HepG2 (cell line): Measurements from ENCODE around the gene GLDC. TPM values are rescaled to one million over a fixed set of nuclear protein-coding genes. Genes with fewer than 3 reads are reported as not detected.

Experiments
- CREM ChIP-seq, 2 experiments: sonication (generic) in 1 of 2; formaldehyde crosslinking in 1 of 2; IDR thresholded peaks; 2 replicates each; pipeline versions ENCODE4 v1.4.0 to v1.6.1; 2016 to 2020; ENCODE audit warnings: antibody characterized with exemption in 1 of 2, mild to moderate bottlenecking in 1 of 2, missing genetic modification reagents in 1 of 2
- EEA1 ChIP-seq: sonication (generic); formaldehyde crosslinking; IDR thresholded peaks from 2 replicates; pipeline ENCODE4 v1.5.1; 2020; ENCODE audit warnings: mild to moderate bottlenecking, missing genetic modification reagents, borderline replicate concordance
- EHMT2 ChIP-seq: fragments of 200-600 bp; sonication (generic); IDR thresholded peaks from 2 replicates; pipeline ENCODE4 v1.7.0; 2017; ENCODE audit warnings: antibody characterized with exemption, low read depth, low read length, borderline replicate concordance
- SOX5 ChIP-seq: IDR thresholded peaks from 2 replicates; pipeline ENCODE4 v1.6.1; 2016; ENCODE audit warnings: borderline replicate concordance
- ZBTB42 ChIP-seq: sonication (generic); formaldehyde crosslinking; IDR thresholded peaks from 2 replicates; pipeline ENCODE4 v1.5.0; 2020; ENCODE audit warnings: mild to moderate bottlenecking, missing genetic modification reagents
- polyA plus RNA-seq, 8 experiments: library from polyadenylated mRNA; depleted of rRNA in 3 of 8; stranded (reverse) in 7 of 8; unstranded in 1 of 8; fragments of >200 nt; fragmentation: Illumina TruSeq in 4 of 8; extraction: Trizol in 4 of 8; gene quantifications; 2 replicates each; pipeline versions ENCODE4 v1.2.1 to v1.2.3, GENCODE V29; 2011 to 2016; ENCODE audit warnings: low read depth in 4 of 8, missing spikeins in 1 of 8, mixed read lengths in 1 of 8; ENCODE audit not compliant: insufficient read depth in 1 of 8
- total RNA-seq, 5 experiments: library from RNA; depleted of rRNA; stranded (reverse); fragments of >200 nt; fragmentation: Illumina TruSeq; extraction: Trizol; gene quantifications; 2 replicates each; pipeline ENCODE4 v1.2.3, GENCODE V29; 2016; ENCODE audit warnings: low read depth in 1 of 5
- TF ChIP-seq, protein P1 (sequence below): sonication (generic); formaldehyde crosslinking; IDR thresholded peaks from 2 replicates; pipeline ENCODE4 v1.5.1; 2020; ENCODE audit warnings: mild to moderate bottlenecking, missing genetic modification reagents, borderline replicate concordance
- TF ChIP-seq, protein P2 (sequence below): sonication (generic); formaldehyde crosslinking; IDR thresholded peaks from 2 replicates; pipeline ENCODE4 v1.8.0; 2023; ENCODE audit warnings: mild to moderate bottlenecking, missing genetic modification reagents
- TF ChIP-seq, protein P3 (sequence below): IDR thresholded peaks from 2 replicates; pipeline ENCODE4 v1.6.1; 2012; ENCODE audit warnings: low read depth, low read length, improper control_type of control experiment

The GLDC gene
- total and polyA plus RNA-seq, 2 of the 13 experiments (the other 11 are each of a cell fraction or from before 2014, with no cell fraction given): 59.3 to 115 TPM

DNA sequence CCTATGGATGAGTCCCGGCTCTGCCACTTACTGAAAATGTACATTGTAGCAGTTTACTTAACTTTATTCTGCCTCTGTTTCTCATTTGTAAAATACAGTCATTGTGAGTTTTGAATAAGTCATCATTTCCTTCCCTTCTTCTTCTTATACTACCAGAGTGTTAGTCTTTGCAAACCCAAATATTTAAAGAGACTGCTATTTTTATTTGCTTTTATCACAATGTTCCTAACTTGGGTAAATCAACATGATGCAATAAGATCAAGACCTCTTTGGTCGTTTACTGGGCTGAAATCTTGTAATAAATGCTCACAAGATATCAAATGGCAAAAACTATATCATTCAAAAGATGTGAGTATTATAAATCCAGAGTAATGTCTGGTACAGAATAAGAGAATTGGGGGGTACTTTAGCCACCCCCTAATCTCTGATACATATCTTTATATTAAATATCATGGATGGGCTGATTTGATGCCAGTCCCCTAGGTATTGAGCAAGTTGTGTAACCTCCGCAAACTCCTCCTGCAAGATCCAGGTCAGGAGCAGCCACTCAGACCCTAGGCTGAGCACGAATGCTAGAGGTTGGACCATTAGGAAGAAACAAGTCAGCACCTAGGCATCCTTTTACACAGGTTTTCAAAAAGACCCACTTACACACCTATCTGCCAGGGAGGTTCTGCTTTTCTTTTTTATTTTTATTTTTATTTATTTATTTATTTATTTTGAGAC, 13.3 kb upstream of the GLDC start (continued):
- TF ChIP-seq EHMT2: no peak
- TF ChIP-seq, protein P1, sequence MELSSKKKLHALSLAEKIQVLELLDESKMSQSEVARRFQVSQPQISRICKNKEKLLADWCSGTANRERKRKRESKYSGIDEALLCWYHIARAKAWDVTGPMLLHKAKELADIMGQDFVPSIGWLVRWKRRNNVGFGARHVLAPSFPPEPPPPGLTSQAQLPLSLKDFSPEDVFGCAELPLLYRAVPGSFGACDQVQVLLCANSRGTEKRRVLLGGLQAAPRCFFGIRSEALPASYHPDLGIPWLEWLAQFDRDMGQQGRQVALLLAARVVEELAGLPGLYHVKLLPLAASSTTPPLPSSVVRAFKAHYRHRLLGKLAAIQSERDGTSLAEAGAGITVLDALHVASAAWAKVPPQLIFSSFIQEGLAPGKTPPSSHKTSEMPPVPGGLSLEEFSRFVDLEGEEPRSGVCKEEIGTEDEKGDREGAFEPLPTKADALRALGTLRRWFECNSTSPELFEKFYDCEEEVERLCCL (CRISPR knock-in tag): no peak
- no peak for TF ChIP-seq EEA1 (CRISPR knock-in tag)
- TF ChIP-seq CREM (IDR thresholded peaks at IDR 0.05): no peak
- no peak for TF ChIP-seq CREM (CRISPR knock-in tag; IDR thresholded peaks at IDR 0.05)
- TF ChIP-seq, protein P2, sequence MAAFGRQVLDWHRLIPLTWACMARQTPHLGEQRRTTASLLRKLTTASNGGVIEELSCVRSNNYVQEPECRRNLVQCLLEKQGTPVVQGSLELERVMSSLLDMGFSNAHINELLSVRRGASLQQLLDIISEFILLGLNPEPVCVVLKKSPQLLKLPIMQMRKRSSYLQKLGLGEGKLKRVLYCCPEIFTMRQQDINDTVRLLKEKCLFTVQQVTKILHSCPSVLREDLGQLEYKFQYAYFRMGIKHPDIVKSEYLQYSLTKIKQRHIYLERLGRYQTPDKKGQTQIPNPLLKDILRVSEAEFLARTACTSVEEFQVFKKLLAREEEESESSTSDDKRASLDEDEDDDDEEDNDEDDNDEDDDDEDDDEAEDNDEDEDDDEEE (CRISPR knock-in tag): no peak
- no peak for TF ChIP-seq ZBTB42
- no peak for TF ChIP-seq SOX5
- TF ChIP-seq, protein P3, sequence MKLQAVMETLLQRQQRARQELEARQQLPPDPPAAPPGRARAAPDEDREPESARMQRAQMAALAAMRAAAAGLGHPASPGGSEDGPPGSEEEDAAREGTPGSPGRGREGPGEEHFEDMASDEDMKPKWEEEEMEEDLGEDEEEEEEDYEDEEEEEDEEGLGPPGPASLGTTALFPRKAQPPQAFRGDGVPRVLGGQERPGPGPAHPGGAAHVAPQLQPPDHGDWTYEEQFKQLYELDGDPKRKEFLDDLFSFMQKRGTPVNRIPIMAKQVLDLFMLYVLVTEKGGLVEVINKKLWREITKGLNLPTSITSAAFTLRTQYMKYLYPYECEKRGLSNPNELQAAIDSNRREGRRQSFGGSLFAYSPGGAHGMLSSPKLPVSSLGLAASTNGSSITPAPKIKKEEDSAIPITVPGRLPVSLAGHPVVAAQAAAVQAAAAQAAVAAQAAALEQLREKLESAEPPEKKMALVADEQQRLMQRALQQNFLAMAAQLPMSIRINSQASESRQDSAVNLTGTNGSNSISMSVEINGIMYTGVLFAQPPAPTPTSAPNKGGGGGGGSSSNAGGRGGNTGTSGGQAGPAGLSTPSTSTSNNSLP: no peak
- TF ChIP-seq, all 625 proteins: peak for 0
